Liver (tissue), 3 donors: Measurements from ENCODE around the gene CHRM4.

Experiments used
- CTCF ChIP-seq: fragments of 150-350 bp; IDR thresholded peaks from 2 replicates; pipeline ENCODE4 v1.5.1; 2017; ENCODE audit warnings: improper control_type of control experiment, low read depth, low read length; ENCODE audit not compliant: missing input control
- FOXA1 ChIP-seq: IDR thresholded peaks from 2 replicates; pipeline ENCODE4 v1.6.1; 2016; ENCODE audit warnings: antibody characterized with exemption
- MAX ChIP-seq: IDR thresholded peaks from 2 replicates; pipeline ENCODE4 v1.6.1; 2016; ENCODE audit warnings: antibody characterized with exemption
- RAD21 ChIP-seq, 2 donors: IDR thresholded peaks; 2 replicates each; pipeline ENCODE4 v1.6.1; 2016; ENCODE audit warnings: antibody characterized with exemption in 2 of 2, mild to moderate bottlenecking in 2 of 2
- TAF1 ChIP-seq: conservative IDR thresholded peaks from 2 replicates; pipeline ENCODE4 v1.6.1; 2016; ENCODE audit warnings: antibody characterized with exemption, mild to moderate bottlenecking
- YY1 ChIP-seq: IDR thresholded peaks from 2 replicates; pipeline ENCODE4 v1.6.1; 2016; ENCODE audit warnings: antibody characterized with exemption, mild to moderate bottlenecking
- TF ChIP-seq, protein P1 (sequence below): IDR thresholded peaks from 2 replicates; pipeline ENCODE4 v1.6.1; 2016; ENCODE audit warnings: antibody characterized with exemption
- TF ChIP-seq, protein P2 (sequence below): IDR thresholded peaks from 2 replicates; pipeline ENCODE4 v1.6.1; 2016; ENCODE audit warnings: antibody characterized with exemption
- donor health status: healthy.
- donor health status: healthy.

DNA sequence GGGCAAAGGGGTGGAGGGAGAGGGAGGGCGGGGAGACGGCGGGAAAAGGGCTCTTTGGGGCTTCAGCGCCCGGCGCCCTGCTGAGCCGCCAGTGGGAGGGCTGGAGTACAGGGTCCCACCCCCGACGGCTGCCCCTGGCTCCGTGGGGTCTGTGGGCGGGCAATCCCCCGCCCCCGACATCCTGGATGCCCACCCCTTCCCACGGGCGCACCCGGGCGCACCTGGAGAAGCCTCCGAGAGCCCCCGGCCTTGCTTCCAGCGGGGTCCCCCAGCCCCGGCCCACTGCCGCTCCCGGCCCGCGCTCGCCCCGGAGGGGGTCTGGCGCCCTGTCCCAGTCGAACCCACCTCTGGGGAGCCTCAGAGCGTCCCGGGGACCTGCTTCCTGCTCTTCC, 394 bp downstream of the CHRM4 start:
- TF ChIP-seq CTCF, result no peak
- TF ChIP-seq FOXA1, result no peak
- TF ChIP-seq YY1, result no peak
- TF ChIP-seq, protein P1, sequence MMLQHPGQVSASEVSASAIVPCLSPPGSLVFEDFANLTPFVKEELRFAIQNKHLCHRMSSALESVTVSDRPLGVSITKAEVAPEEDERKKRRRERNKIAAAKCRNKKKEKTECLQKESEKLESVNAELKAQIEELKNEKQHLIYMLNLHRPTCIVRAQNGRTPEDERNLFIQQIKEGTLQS, result no peak
- no peak for TF ChIP-seq MAX
- TF ChIP-seq, protein P2, sequence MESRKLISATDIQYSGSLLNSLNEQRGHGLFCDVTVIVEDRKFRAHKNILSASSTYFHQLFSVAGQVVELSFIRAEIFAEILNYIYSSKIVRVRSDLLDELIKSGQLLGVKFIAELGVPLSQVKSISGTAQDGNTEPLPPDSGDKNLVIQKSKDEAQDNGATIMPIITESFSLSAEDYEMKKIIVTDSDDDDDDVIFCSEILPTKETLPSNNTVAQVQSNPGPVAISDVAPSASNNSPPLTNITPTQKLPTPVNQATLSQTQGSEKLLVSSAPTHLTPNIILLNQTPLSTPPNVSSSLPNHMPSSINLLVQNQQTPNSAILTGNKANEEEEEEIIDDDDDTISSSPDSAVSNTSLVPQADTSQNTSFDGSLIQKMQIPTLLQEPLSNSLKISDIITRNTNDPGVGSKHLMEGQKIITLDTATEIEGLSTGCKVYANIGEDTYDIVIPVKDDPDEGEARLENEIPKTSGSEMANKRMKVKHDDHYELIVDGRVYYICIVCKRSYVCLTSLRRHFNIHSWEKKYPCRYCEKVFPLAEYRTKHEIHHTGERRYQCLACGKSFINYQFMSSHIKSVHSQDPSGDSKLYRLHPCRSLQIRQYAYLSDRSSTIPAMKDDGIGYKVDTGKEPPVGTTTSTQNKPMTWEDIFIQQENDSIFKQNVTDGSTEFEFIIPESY, result no peak
- TF ChIP-seq TAF1, result no peak
- TF ChIP-seq RAD21 (IDR thresholded peaks at IDR 0.05), result no peak
